GM12865 (cell line): ENCODE measurements around the gene PRXL2C.

Experiments
- DNase-seq: peaks from one replicate; pipeline ENCODE4 v3.0.0; 2010; ENCODE audit warnings: low read depth
- H3K4me3 ChIP-seq: 2 replicates; pipeline ENCODE4 v1.5.1; 2011; ENCODE audit warnings: mild to moderate bottlenecking, low read depth, low read length, control low read depth
- CTCF ChIP-seq: IDR thresholded peaks from 2 replicates; pipeline ENCODE4 v1.5.1; 2011; ENCODE audit warnings: low read length, control low read depth, low read depth, inconsistent platforms; ENCODE audit not compliant: insufficient read depth; ENCODE audit errors: missing control alignments

Gene PRXL2C

GRCh38 chr9:96621618-96622017 lies 33.5 kb downstream of the PRXL2C start:
- no peak overlapping the region for H3K4me3 ChIP-seq
- no peak for DNase-seq
- TF ChIP-seq CTCF = no peak

- no peak overlapping the region for H3K4me3 ChIP-seq
- no peak for TF ChIP-seq CTCF
- no peak for DNase-seq
Observed at GRCh38 chr9:96620832-96621269, 34.3 kb downstream of the PRXL2C start.

GRCh38 chr9:96620181-96620514 lies 35.0 kb downstream of the PRXL2C start:
- no peak for TF ChIP-seq CTCF
- H3K4me3 ChIP-seq = no peak overlapping the region
- DNase-seq = no peak

- TF ChIP-seq CTCF = no peak
- peak; percentile 21 for DNase-seq
- no peak within 1 kb of the TSS for H3K4me3 ChIP-seq
Observed at GRCh38 chr9:96619491-96620180, 35.5 kb downstream of the PRXL2C start, which contains the start of gene CDC14B. Gene CDC14B (minus strand): TSS chr9:96619843. CDS start chr9:96619378, 465 bp downstream.

GRCh38 chr9:96619124-96619465 lies 36.0 kb downstream of the PRXL2C start:
- DNase-seq = no peak
- no peak for TF ChIP-seq CTCF
- no peak overlapping the region for H3K4me3 ChIP-seq

- DNase-seq = no peak
Observed at GRCh38 chr9:96618209-96619123, 36.7 kb downstream of the PRXL2C start.

More at GRCh38 chr9:96618209-96619123, 36.7 kb downstream of the PRXL2C start:
- H3K4me3 ChIP-seq = no peak overlapping the region
- TF ChIP-seq CTCF = no peak
